CD4-positive, alpha-beta T cell treated with Interleukin-1 beta for 1 hour (primary cell): ENCODE data around the gene WFS1.

Experiments used
- DNase-seq, 2 donors: peaks; one replicate each; pipeline ENCODE4 v3.0.0-alpha.2; 2020 to 2022

WFS1 gene

GRCh38 chr4:6301051-6301731 is 31.5 kb downstream of the WFS1 start:
- DNase-seq, result no peak

- no peak for DNase-seq
Observed at GRCh38 chr4:6301732-6302442, 32.2 kb downstream of the WFS1 start.

- DNase-seq, result no peak
Observed at GRCh38 chr4:6302869-6303268, 33.2 kb downstream of the WFS1 start.

GRCh38 chr4:6303943-6304342 is 34.3 kb downstream of the WFS1 start:
- DNase-seq, result no peak

GRCh38 chr4:6306299-6306698 is 36.6 kb downstream of the WFS1 start:
- no peak for DNase-seq

DNA sequence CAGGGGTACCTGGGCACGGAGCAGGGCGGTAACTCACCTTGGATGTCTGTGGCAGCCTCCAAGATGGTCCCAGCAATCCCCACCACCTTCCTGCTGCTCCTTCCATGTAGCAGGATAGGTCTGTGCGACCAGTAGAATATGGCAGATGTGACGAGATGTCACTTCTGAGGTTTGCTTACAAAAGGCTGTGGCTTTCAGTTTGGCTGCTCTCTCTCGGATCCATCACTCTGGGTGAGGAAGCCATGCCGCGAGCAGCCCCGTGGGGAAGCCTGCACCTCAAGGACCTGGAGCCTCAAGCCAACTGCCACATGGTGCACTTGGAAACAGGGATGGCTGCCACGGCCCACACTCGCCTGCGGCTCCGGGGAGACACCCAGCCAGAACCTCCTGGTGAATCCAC is 37.6 kb downstream of the WFS1 start:
- no peak for DNase-seq

DNA sequence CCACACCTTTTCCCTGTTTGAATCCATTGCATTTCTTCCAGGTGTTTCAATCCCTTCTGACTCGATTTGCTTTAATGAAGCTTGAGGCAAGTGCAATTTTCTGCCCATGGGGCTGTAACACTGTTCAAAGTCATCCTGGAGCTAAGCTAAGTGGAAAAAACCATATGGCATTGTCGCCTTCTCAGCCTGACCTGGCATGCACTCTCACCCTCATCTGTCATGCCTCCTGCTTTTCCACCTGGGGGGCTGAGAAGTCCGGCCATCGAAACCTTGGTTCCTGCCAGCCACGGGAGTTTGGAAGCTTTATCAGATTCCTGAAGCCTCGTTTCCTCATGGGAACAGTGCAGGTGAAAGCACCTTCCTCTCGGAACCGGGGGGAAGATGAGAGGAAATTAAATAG is 38.2 kb downstream of the WFS1 start:
- no peak for DNase-seq

GRCh38 chr4:6308899-6309643 is 39.4 kb downstream of the WFS1 start:
- DNase-seq, result no peak

GRCh38 chr4:6309777-6310176 is 40.1 kb downstream of the WFS1 start:
- no peak for DNase-seq

DNA sequence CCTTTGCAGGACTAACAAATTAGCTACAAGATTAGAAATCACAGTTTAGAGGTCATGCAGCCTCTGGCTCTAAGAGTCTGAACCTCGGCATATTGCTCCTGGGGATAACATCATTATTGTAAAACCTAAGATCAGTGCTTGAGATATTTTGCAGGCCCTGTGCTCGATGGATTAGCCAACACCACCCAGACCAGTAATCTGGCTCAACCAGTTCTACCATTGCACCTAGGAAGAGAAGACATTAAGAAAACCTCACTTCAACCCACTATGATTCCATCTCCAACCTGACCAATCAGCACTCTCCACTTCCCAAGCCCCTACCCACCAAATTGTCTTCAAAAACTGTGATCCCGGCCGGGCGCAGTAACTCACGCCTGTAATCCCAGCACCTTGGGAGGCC is 43.6 kb downstream of the WFS1 start:
- no peak for DNase-seq

DNA sequence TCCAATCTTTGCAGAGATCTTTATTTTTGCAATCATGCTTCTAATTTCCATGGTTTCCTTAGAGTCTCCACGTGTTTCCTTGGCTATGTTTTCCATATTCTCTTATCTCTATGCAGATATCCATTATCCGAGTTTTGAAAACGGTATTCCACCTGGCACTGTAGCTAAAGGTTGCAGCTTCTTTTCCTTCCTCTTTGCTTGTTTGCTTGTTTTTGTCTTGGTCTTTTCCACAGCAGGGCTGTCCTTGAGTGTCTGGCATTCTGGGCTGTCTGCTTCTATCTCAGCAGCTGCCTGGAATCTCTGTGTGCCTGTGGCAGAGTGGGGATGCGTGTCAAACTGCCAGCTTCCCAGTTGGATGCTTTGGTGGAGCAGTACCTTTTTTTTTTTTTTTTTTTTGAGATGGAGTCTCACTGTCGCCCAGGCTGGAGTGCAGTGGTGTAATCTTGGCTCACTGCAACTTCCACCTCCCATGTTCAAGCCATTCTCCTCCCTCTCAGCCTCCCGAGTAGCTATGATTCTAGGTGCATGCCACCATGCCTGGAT is 46.9 kb downstream of the WFS1 start:
- DNase-seq, result no peak

DNA sequence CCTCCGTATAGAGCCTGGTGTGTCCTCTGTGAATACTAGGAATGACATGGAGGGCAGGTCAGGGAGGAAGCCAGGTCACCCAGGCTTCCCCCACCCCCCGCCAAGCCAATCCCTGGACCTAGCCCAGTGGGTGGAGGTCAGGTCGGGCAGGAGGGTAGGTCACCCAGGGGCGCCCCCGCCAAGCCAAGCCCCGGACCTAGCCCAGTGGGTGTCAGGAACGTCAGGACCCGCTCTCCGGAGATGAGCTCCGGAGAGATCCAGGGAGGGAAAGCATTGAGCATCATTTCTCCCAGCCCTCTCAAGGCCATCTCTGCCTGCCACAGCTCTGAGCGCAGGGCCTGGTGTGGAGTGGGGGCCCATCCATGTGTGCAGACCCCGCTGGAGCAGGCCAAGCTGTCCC is 48.6 kb downstream of the WFS1 start:
- no peak for DNase-seq

- DNase-seq, result no peak
Observed at GRCh38 chr4:6319530-6320150, 50.0 kb downstream of the WFS1 start.

GRCh38 chr4:6320663-6321062 is 51.0 kb downstream of the WFS1 start:
- DNase-seq, result no peak

DNA sequence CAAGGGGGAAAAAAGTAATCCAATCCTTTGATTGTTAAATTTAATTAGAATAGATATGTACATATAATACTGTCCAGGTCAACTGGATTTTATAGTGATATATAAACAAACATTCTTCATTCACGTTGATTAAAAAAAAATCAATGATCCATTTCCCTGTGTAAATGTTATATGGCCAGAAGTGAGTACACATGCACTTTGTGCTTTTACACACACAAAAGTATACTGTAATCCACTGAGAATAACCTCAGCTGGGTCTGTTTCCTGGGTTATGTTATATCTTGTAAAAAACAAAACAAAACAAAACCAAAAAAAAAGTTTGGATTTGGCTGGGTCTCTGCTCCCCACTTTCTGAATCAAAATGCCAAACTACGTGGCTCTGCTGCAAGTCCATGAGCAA is 51.7 kb downstream of the WFS1 start:
- DNase-seq, result no peak

DNA sequence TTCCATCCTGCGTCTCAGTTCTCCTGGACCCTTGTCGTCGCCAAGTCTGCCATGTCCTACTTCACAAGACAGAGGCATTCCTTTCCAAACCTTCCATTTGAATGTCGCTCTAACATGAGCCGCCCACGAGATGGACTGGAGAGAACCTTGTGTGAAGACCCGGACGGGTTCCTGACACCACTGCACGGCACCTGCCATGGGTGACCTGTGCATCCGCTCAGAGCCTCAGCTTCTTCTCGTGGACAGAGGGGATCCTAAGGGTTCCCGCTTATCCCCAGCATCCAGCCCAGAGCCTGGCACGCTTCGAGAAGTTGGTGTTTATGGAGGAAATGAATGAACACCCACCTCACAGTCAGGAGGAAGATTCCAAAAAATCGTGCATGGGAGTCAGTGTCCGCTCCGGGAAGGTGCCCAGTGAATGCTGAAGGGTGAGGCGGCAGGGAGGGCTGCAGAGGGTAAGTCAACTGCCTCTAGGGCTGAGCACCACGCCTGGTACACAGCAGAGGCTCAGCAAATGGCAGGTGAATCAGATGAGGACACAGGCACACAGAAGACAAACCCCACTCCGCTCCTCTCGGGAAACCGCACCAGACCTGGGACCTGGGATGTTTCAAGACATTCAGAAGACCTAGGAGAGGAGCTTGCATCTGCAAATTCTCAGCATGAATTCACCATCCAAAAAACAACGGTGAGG is 52.6 kb downstream of the WFS1 start:
- DNase-seq, result no peak

DNA sequence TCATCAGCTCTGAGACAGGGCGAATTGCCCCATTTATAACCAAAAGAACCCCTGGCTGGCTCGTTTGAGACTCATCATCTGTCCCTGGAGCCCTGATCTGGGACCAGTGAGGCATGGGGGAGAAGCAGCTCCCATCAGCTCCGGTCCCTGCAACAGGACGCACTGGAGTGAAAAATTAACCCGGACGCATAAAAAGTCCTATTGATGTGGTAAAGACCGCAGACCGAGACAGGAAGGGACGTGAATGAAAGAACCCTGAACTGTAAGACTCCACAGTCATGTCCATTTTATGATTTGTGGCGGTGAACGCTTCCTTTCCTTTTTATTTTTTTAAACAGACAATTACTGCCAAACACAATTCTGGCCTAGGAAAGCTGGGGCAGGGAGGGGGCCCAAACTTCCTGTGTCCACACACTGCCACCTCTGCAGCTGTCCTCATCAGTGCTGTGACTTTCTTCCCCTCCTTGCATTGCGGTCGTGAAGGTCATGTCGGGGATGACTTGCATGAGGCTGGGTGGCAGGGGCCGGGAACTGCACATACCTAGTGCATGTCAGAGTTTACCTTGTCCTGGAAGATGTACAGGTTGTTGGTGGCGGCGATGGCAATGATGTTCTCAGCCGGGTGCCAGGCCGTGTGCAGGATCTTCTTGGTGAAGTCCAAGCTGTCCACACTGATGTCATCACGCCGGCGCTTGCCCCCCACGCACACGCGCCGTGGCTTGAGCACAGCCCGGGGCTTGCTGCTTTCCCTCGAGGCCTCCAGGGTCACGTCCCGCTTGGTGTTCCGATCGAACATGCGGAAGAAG is 53.3 kb downstream of the WFS1 start:
- DNase-seq, result no peak

GRCh38 chr4:6324461-6324998 is 54.9 kb downstream of the WFS1 start:
- no peak for DNase-seq

DNA sequence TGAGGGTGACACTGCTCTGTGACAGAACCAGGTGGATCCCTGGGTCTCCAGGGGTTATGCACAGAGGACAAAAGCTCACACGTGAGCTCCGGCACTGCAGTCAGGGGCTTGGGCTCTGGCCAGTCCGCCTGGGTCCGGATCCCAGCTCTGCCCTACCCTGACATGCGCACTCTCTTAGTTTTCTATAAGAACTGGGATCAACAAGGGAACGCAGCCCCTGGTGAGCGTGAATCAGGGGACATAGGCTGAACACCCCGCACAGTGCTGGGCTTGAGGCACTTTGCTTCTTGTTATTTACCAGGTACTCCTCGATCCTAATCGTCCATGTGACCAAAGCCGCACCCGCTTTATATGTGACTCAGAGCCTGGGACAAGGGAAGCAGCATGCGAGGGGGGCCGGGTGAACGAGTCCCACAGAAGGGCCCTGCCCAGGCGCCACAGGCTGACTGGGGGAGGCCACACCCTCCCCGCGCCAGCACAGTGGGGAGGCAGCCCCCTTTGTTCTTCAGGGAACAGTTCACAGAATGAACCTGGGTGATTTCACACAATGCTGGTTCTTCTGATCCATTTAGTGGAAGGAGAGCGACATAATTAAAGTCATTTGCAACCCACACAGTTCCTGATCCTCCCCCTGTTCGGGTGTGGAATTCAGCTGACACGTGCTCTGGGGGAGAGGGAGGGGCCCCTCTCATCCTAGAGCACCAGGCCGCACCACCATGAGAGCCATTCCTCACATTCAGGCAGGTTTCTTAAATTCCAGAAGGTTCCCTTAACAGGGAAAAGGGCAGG is 55.5 kb downstream of the WFS1 start:
- no peak for DNase-seq

- DNase-seq, result no peak
Observed at GRCh38 chr4:6325788-6326290, 56.2 kb downstream of the WFS1 start.
